GM19324 (cell line): Measurements from ENCODE around the gene RBFOX2.

Experiments
- ATAC-seq: cut with Tn5 transposase; IDR thresholded peaks from one replicate; pipeline ENCODE4 v1.9.1; 2021; ENCODE audit warnings: mild to moderate bottlenecking, moderate library complexity; ENCODE audit not compliant: unreplicated experiment, low FRiP score

Gene RBFOX2

DNA sequence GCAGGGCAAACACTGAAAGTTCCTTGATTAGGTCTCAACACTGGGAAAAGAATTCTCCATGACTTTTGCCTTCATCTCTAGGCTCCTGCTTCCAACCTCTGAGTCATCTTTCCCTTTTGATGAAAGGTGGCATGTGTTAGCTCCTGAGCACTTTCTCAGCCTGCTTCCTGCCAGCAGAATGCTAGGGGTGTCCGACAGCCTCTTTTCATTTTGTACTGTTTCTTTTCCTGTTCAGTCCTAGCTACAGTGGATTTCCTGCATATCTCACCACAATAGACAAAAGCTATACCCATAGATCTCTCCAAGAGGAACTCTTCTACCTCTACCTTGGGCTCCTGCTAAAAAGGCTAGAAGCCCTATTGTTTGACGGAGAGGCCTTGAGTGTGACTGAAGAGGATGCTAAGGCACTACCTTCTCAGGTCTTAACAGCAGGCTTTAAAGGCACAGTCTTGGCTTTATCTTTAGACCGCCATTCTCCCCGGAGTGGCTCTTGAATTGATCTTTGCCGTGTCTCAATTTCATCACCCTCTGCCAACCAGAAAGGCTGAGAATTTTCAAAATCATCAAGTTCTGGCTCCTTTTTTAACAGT is 145.5 kb downstream of the RBFOX2 start:
- ATAC-seq = no peak

DNA sequence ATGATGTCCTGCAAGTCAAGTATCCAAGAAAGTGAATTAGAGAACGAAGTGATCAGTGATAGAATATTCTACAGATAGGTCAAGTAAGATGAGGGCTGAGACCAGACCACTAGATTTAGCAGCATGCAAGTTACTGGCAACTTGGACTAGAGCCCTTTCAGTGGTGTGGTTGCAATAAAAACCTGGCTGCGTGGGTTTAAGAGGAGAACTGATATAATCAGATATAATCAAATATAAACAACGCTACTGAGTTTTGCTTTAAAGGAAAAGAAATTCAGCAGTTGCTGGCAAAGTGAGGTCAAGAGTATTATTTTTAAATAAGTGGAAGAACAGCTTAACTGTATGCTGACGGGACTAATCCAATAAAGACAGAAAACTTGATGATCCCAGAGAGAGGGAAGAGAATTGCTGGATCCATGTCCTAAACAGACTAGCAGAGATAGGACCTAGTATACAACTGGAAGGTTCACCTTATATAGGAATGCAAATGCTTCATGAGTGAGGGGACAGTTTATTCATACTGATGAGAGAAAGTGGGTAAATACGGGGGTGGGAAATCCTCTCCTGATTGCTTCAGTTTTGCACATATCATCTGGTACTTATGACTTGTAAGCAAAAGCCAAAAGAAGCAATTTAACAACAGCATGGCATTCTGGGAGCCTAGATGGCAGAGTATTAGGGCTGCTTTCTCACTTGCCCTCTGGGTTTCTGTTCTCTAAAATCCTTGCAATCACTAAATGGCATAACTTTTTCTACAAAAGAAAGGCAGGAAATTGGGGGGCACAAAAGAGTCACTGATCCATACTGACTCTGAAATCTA is 146.2 kb downstream of the RBFOX2 start:
- no peak for ATAC-seq

DNA sequence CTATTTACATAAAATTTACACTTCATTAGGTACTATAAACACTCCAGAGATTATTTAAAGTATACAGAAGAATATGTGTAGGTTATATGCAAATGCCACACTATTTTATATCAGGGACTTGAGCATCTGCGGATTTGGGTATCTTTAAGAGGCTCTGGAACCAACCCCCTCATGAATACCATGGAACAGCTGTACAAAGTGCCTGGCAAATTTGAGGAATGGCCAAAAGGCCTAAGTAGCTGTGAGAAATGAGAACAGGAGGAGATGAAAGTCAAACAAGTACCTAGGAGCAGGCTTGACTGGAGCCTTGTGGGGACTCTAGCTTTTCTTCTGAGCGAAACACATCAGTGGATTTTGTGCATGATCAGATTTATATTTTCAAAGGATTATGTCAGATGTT is 149.3 kb downstream of the RBFOX2 start:
- ATAC-seq = no peak

DNA sequence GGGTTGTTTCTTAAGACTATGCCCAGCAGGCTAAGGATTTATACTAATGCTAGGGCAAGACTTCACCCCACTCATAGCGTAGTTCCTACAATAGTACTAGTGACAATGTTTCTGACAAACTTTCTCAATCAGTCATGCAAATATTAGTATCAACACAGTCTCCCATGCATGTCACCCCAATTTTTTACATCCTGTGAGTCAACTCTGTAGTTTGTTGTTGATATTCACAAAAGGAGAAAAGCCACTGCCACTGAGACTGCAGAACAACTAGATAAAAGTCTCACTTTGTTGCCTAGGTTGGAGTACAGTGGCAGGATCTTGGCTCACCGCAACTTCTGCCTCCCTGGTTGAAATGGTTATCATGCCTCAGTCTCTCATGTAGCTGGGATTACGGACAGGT is 155.2 kb downstream of the RBFOX2 start:
- ATAC-seq = no peak

DNA sequence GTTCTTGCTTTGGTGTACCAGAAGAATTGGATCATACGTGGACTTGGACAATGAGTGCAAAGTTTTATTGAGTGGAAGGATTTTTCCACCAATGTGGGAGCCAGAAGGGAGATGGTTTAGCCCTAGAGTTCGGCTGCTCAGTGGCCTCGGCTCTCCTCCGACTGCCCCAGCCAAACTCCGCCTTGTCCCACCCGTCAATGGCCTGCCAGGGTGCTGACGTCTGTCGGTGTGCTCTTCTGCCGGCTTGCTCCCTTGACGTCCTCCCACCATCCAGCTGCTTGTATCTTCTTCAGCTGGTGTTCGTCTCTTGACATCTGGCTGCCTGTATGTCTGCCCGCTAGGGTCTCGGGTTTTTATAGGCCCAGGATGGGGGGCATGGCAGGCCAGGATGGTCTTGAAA is 156.2 kb downstream of the RBFOX2 start:
- no peak for ATAC-seq

DNA sequence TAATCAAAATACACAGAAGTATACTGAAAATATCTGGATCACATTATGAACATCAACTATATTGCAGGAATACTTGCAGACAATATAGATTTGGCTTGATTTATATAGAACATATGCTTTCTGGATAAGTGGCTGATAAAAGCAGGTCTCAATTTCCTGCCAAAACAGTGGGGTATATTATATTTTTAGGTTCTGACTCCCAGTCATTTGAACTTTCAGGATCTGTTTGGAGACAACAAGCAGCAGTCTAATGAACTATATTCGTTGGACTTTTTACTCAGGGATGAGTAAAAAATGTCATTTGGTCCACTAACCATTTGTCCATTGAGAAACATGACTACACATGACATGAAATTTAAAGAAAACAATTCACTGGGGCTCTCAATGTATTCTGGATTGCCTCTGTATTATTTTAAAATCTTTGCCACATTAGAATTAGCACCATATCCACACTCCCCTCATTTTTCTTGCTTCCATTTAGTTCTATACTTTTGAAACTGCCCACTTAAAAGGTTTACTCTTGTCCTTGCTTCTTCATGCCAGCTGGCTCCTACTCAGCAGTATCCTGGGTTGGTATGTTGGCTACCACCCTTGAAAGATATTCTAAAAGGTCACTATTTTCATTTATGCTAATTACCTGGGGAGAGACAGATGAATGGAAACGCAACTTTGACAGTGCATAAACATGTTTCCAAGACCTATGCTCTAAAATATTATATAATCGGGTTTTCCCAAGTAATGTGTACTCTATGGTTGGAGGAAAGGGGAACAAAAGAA is 157.9 kb downstream of the RBFOX2 start:
- ATAC-seq = no peak

DNA sequence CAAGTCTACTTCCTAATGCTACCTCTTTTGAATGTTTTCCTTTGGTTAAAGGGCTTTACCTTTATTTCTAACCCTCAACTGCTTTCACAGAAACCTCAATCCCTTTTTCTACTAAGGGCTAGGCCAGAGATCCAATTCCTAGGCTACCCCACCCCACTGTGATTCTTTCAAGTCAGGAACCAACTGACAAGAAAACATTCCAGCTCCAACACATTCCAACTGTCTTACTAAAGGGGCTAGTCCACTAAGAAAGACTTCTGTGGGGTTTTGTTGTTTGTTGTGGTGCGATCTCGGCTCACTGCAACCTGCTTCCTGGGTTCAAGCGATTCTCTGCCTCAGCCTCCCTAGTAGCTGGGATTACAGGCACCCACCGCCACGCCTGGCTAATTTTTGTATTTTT is 159.7 kb downstream of the RBFOX2 start:
- no peak for ATAC-seq

DNA sequence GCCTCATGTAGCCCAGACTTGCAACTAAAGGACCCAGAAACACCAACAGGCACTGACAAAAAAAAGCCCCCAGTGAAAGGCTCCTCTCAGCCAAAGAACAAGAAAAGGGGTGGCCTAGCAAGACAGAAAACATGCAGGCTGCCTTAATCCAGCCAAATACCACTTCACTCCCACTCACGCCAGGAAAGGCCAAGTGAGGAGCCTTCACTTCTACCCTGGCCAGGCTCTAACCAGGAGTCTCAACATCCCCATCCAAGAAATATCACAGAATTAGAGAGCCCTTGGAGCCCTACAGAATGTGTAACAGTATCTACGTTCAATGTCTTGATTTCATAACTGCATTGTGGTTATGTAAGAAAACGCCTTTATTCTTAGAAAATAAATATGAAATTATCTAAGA is 162.0 kb downstream of the RBFOX2 start:
- ATAC-seq = no peak

DNA sequence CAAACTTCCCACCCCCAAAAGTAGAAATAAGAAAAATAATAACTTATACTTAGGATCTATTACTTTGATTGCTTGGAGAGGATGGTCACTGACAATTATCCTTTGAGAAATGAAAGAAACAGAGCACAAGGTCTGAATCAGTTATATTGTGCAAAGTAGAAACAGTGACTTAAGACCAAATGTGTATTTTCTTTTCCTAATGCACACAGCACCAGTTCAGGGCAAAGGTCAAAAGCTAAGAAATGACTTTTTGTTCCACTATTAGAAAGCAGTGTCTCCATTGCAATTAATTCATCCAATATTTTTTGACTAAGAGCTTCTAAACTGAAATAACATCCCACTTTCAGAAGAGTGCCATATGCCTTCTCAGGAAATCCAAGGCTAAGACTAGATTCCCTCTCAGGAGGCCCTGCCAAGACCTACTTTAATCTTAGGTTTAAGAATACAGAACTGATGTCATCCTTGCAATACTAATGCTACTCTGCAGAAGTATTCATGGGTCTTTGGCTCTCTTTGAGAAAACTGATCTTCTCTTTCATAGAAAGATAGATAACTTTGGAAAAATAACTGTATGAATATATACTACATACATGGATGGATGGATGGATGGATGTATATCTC is 164.0 kb downstream of the RBFOX2 start:
- no peak for ATAC-seq

DNA sequence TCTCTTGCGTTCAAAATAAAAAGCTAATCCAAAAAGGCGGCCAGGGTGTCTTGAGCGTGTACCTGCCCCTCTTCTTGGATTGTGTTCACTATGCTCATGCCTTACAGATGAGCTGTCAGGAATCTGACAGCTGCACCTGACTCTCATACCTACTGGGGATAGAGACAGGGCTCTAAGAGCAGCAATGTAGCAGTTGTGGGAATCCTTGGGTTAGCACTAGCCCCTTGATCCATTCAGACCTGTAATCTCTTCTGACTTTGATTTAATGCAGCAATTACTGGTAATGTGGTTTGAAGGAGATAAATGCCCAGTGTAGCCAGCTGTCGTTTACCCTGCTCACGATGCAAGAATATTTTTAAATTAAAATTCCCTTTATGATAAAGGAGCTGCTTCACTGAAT is 165.2 kb downstream of the RBFOX2 start:
- no peak for ATAC-seq

DNA sequence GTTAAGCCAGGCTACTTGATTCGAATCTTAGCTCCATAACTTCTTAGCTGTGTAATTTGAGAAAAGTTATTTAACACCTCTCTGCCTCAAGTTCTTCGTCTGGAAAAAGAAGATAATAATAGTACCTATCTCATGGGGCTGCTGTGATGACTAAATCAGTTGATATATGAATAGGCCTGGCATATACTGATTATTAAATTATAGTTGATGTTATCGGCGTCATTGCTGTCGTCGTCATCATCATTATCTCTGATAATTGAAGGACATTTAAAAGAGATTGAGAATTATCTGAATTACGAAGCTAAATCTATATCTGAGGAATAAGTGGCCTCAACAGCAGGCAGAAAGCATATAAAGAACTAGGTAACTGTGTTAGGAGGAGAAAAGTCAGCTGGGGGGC is 165.9 kb downstream of the RBFOX2 start:
- no peak for ATAC-seq

DNA sequence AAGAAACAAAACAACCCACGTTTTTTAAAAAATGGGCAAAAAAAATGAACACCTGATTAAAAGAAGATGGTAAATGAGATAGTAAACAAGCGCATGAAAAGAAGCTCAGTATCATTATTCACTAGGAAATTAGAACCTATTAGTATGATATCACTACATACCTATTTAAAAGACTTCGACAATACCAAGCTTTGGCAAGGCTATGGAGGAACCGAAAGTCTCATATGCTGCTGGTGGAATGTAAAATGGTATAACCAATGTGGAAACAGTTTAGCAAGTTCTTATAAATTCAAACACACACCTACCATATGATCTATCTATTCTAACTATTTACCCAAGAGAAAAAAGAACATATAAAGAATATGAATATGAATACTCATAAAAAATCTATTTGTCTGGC is 167.2 kb downstream of the RBFOX2 start:
- ATAC-seq = no peak

DNA sequence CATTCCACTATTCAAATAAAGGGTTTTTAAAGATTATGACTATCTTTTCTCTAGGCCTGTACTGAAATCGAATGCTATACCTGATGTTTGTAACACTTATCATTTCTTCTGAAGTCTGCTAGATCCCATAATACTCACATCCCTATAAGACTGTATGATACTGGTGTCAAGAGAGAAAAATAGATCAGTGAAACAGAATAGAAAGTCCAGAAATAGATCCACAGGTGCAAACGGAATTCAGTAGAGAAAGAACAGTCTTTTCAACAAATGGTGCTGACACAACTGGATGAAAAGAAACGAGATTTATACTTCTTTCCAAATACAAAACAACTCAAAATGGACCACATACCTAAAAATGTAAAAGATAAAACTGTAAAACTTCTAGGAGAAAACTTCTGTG is 167.8 kb downstream of the RBFOX2 start:
- ATAC-seq = no peak

DNA sequence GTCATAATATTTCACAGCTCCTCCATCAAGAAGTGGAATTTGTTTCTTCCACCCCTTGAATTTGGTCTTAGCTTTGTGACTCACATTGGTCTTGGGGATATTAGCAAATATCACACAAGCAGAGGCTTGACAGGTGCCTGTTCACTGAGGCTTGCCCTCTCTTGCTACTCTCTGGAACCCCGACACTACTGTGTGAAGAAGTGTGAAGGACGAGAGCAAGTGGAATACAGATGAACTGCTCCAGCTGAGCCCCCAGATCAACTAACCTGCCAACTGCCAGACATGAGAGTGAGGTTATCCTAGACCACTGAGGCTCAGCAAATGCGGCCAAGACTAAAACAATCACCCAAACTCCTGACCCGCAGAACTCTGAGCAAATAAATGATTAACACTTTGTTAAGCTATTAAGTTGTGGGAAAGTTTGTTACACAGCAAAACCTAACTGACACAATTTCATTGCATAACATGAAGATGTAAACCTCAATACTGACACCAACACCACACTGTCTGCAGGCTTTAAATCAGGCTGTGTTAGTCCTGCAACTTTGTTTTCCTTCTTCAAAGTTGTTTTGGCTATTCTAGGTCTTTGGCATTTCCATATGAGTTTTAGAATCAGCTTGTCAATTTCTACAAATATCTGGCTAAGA is 168.4 kb downstream of the RBFOX2 start:
- no peak for ATAC-seq

DNA sequence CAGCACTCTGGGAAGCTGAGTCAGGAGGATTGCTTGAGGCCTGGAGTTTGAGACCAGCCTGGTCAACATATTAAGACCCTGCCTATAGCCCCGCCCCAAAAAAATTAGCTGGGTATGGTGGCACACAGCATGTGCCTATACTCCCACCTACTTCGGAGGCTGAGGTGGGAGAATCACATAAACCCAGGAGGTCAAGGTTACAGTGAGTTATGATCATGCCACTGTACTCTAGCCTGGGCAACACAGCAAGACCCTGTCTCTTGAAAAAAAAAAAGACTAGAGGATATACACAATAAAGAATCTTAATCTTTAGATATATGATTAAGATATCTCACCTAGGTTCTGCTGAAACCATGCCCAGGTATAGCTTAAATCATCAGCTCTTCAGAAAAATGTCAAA is 174.3 kb downstream of the RBFOX2 start:
- ATAC-seq = no peak

DNA sequence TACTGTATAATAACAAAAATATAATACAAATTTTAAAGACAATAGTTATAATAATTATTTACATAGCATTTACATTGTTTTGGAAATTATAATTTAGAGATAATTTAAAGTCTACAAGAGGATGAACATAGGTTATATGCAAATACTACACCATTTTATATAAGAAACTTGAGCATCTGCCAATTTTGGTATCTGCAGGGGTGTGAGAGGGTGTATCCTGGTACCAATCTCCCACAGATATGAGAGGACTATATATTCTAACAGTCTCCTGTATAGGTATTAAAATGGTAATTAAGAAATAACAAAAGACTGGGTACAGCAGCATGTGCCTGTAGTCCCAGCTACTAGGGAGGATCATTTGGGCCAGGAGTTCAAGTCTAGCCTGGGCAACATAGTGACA is 176.5 kb downstream of the RBFOX2 start:
- no peak for ATAC-seq

DNA sequence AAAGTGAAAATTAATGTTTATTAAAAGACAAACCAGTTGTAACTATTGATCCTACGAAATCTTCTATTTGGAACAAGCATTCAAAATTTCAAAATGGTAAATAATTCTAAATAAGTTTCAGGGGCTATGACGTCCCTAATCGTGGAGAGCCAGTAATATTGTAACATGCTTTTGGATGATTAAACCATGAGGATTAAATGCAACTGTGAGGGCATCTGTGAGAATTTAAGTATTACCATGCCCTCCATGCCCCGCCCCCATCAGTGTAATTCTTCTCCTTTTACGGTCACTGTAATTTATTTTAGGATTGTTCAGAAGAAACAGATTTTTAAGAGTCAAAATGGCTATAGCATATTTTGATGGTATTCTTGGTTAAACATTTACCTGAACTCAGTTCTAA is 177.8 kb downstream of the RBFOX2 start:
- ATAC-seq = no peak

DNA sequence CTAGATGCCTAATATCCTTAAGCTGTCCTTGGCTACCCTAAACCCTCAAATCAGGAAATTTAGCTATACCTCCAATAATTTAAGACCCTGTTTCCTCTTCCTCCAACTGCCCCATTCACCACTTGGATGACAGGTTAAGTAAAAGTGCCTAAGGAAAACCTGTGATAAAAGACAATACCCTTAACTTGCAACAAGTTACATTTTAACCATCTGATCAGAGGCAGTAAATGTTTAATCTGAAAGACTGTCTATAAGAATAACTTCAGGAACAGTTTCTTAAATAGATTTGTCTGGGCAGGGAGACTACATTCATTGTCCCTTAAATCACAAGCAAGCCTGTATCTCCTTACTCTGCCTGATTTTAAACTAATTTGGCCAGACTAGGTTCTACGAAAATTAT is 181.8 kb downstream of the RBFOX2 start:
- ATAC-seq = no peak

DNA sequence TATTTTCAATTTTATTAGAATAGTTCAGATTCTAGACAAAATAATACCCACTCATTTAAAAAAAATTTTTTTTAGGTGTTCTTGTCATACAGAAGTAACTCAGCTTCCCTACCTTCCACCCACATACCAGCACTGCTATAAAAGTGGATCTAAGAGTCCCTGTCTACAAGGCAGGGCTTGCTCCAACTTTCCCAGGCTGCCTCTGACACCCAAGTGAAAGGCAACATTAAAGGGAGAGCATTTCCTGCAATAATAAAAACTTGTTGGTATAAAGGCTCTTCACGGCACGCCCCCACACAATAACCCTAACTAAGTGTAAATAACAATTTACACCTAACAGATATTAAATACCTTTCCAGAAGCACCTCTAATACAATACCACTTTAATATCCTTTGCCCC is 183.7 kb downstream of the RBFOX2 start:
- no peak for ATAC-seq

DNA sequence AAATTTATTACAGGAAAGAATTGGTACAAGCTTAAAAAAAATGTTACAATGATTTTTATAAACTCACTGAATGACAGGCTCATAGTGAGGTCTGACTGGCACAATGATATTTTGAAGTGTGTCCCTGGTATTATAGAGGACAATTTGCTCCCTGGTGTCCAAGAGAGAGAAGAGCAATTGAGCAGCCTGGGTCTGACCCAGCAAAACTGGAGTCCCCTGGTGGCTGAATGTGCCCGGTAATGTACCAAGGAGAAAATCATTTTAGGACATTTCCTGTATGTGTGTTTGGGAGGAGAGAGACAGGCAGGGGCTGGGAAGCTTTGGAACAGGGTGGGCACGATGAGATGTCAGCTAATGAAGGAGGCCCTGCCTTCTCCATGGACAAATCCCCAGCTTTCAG is 185.7 kb downstream of the RBFOX2 start:
- ATAC-seq = no peak

DNA sequence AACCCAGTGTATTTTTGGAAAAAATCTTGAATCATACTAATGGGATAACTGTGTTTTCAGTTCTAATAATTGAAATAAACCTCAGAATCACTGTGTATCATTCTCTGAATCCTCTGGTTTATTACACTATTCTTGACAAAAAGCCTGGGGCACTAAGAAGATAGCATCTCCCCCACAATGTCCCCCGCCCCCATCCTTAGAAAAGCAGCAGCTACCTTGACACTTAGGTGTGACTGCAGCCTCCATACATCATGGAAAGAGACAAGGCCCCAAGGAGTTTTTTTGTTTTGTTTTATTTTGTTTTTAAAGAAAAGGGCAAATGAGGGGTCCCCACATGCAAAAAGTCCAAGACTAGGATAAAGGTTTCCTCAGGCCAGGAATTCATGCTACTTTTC is 186.1 kb downstream of the RBFOX2 start:
- ATAC-seq = no peak
